HG03097 (cell line): Measurements from ENCODE around the gene UBQLN3.

Experiments
- ATAC-seq: cut with Tn5 transposase; IDR thresholded peaks from one replicate; pipeline ENCODE4 v1.9.1; 2021; ENCODE audit not compliant: unreplicated experiment, low FRiP score

The UBQLN3 gene

GRCh38 chr11:5507177-5507932 is 2.4 kb downstream of the UBQLN3 start:
- ATAC-seq = no peak

DNA sequence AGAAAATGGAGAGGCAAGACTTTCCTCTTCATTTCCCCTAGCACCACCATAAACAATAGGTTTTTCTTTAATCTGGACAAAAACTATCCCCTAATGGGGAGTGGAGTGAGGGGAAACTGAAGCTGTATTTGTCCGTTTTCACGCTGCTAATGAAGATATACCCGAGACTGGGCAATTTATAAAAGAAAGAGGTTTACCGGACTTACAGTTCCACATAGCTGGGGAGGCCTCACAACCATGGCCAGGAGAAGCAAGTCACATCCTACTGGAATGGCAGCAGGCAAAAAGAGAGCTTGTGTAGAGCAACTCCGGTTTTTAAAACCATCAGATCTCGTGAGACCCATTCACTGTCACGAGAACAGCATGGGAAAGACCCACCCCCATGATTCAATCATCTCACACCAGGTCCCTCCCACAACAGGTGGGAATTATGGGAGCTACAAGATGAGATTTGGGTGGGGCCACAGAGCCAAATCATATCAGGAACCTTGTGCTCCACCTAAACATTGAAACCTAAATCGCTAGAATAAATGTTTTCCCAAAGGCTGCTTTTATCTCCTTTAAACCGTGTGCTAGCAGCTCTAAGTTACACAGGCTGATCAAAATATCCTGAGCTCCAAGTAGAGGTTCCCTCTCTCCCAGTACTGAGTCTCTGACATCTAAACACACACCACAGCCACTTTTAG is 4.3 kb downstream of the UBQLN3 start:
- no peak for ATAC-seq

- no peak for ATAC-seq
These were observed 5.3 kb downstream of the UBQLN3 start for GRCh38 chr11:5504403-5504921.

- ATAC-seq = no peak
These were observed 9.4 kb downstream of the UBQLN3 start for GRCh38 chr11:5500393-5500801.

DNA sequence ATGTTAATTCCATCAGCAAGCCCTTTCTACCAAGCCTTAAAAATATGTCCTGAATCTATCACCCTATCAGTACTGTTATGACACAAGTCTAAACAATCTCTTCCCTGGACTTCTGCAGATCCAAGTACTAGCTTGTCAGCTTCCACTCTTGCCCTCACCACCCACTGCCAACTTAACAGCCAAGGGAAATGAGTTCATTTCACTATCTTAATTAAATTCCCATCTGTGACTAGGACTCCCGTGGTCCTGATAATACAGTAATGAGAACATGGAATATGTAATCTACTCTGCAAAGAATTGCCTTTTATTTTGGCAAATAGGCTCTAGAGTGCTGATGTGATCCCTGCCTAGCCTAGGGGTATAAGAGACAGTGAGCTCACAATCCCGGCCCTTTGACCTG is 10.1 kb downstream of the UBQLN3 start:
- ATAC-seq = no peak

DNA sequence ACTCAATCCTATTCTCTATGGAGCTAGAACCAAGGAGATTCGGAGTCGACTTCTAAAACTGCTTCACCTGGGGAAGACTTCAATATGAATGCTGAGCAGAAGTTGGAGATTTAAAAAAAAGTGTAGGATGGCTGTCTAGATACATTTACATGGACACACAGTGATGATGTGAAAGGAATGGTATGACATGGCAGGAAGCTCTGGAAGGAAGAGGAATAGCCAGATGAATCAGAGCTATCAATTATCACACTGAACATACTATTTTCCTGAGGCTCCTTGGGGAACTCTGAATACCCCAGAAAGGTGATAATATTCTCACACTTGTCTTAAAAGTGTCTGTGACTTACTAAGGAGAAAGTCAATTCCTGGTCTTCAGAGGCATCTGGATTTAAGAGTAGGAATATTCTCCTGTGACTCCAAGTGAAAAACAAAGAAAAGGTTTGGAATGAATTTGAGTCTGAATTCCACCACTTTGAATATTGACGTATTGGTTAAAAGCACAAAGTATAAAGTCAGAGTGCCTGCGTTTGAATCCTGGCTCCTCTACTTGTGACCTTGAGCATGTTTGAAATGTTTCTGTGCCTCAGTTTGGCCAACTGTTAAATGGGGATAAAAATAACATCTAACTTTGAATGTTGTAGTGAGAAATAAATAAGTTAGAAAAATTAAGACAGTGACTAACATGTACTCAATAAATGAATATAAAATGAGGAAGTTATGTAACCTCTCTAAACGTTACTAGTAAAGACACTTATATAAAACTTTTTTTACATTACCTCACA is 20.0 kb downstream of the UBQLN3 start:
- ATAC-seq = no peak

- no peak for ATAC-seq
These were observed 20.9 kb downstream of the UBQLN3 start for GRCh38 chr11:5488798-5489399.

- ATAC-seq = no peak
These were observed 21.4 kb downstream of the UBQLN3 start, which contains the start of gene OR52D1 for GRCh38 chr11:5488385-5488784. Gene OR52D1, plus strand, starts transcription at chr11:5488685. Its CDS starts 22 bp downstream, at chr11:5488707.

DNA sequence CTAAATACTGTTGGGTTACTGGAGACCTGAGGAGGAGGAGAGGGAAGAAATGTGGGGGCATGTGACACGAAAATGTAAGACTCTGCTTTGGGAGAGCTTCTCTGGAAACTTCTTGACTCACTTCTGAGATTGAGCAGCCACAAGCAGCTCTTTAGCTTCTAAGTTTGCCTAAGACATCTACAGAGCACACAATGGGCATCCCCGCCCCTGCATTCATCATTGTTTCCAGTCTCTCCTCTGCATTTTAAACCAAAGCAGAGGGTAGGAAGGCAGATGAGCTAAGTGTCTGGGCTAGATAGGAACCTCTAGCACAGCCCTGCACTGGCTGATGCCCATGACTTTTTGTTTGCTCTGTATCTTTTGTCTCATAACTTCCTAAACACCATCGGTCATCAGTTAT is 23.3 kb downstream of the UBQLN3 start:
- no peak for ATAC-seq

DNA sequence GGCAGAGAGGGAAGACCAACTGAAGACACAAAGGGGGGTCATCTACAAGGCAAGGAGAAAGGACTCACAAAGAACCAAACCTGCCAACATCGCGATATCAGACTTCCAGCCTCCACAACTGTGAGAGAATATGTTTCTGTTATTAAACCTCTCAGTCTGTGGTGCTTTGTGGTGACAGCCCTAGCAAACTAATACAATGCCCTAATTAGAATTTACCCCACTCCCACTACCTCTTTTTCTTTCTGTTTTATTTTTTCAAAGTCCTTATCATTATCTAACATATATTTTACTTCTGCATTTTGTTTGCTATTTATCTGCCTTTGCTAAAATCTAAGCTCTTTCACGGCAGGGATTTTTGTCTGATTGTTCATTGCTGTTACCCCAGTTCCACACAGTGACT is 23.8 kb downstream of the UBQLN3 start:
- ATAC-seq = no peak

DNA sequence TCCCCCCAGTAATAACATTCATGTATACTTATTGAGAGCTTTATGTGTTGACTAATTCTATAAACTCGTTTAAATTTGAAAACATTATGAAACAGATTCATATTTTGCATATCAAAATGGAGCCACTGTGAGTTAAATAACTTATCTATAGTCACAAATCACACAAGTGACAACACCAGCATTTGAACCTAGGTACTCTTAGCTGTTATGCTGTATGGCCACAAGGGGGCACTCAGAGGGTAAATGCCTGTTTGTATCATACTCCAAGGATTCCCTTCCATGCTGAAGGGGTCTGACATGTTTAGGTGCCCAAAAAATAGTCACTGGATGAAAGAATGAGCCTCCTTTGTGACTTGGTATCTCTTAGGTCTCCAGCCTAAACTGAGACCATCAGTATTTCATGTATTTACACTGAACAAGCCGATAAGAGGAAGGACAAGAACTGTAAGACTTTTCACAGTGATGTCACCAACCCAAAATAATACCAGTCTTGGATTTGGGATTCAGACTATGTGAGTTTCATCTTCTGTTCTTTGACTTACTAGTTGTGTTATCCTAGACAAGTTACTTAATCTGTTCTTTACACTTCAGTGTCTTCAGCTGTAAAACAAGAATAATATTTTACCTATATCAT is 33.5 kb downstream of the UBQLN3 start:
- ATAC-seq = no peak

DNA sequence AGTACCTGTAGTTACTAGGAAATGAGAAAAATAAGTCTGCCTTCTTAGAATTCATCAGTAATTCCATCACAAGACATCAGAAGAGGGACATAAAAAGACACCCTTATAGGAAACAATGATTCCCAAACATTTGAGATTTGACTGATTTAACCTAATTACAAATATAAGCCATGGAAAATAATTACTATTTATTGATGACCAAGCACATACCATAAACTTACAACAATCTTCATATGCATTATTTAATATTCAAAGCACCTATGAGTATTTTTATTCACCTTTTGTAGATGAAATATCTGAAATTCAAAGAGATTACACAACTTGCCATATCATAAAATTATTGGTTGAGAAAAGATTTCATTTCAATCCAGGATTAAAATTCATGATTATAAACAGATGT is 35.8 kb downstream of the UBQLN3 start:
- no peak for ATAC-seq

- ATAC-seq = no peak
These were observed 42.2 kb downstream of the UBQLN3 start for GRCh38 chr11:5467527-5467926.

- no peak for ATAC-seq
These were observed 48.7 kb downstream of the UBQLN3 start for GRCh38 chr11:5460983-5461621.
